Measurements from ENCODE around the gene SLC16A8. TPM values are rescaled to one million over a fixed set of nuclear protein-coding genes. Genes with fewer than 3 reads are reported as not detected.

SLC16A8 gene
- polyA plus RNA-seq, 4 donors: 0.76 to 3.3 (median 1.8) TPM

- DNase-seq (ENCODE audit: low read depth in 4 of 4, low spot score in 2 of 4): peak in 1 of 4 donors; percentile 50
Measured at GRCh38 chr22:38114484-38115398, 30.8 kb upstream of the SLC16A8 start.

- no peak for DNase-seq (ENCODE audit: low read depth in 4 of 4, low spot score in 2 of 4)
Measured at GRCh38 chr22:38112381-38112780, 28.4 kb upstream of the SLC16A8 start.

- DNase-seq (ENCODE audit: low read depth in 4 of 4, low spot score in 2 of 4): no peak
Measured at GRCh38 chr22:38111925-38112355, 28.0 kb upstream of the SLC16A8 start.

DNA sequence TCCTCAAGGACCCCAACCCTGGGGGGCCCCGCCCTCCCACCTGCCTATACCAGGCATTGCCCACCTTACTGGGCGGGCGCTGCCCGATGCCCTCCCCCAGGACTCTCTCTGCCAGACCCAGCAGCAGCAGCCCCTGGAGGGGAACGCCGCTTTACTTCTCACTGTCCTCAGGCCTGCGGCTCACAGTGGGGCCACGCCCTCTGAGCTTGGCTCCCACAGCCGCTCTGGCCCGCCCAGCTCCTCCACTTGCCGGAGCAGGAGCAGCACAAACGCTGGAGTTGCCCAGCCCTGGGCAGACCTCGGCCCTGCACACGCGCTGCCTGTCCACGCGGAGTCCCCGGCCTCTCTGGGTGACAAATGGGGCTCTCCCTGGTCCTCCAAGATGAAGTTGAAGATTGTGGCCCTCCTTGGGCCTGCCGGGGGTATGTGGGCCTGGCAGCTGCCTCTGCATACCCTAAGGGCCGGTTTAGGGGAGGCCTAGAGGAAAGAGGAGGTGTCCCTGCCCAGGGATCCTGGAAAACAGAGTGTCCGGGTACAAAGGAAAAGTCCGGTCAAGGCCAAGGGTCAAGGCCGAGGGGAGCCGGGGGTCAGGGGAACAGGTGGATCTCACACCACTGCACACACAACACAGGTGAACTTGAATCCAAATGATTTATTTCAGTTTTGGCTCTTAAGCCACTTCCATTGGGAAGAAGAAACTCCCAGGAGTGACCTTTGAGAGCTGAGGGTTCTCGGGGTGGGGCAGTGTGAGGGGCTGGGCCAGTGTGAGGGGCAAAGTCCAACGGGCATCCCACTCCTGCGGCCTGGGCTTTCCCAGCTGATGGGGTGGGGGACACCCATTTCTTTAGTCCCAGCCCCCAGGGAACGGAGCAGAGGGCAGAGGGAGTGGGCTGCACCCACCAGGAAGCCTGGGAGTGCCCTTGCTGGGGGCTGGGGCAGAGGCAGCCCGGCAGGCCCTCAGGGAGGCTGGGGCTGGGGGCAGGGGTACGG lies 27.2 kb upstream of the SLC16A8 start:
- no peak for DNase-seq (ENCODE audit: low read depth in 4 of 4, low spot score in 2 of 4)

DNA sequence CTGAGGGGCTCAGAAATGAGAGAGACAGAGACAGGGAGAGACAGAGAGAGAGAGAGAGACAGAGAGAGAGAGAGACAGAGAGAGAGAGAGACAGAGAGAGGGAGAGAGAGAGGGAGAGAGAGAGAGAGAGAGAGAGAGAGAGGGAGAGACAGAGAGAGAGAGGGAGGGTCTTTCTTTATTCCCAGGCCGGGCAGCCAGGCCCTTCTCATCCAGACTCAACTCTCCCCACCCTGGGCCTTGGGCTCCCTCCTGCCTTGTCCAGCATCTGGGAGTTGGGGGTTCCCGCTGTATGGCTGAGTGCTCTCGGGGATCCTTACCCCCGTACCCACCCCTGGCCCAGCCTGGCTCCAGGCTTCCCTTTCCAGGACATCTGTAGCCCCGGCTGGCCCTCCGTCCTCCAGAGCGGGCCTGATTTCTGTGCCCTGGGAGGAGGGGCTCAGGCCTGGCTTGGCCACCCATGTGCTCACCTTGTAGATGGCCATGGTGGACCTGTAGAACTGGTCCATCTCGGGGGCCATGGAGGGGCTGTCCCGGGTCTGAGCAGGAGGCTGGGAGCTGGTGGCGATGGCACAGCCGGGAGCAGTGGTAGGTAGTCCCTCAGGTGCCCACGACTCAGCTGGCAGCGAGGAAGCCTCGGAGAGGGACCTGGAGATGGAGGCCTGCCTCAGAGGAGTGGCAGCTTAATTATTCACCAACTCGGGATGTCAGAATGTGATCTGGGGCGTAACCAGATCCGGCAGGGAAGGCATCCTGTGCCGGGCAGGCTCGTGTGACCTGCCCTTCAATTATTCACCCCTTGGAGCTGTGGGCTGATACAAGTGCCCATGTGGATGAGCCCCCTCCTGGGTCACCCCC lies 26.3 kb upstream of the SLC16A8 start, which contains the start of gene BAIAP2L2:
Gene BAIAP2L2 (minus strand): TSS at position 677 of the 855 bp plus-strand sequence. CDS start 159 bp downstream, at position 518.
- peak in 1 of 4 donors; percentile 55 for DNase-seq (ENCODE audit: low read depth in 4 of 4, low spot score in 2 of 4)

DNA sequence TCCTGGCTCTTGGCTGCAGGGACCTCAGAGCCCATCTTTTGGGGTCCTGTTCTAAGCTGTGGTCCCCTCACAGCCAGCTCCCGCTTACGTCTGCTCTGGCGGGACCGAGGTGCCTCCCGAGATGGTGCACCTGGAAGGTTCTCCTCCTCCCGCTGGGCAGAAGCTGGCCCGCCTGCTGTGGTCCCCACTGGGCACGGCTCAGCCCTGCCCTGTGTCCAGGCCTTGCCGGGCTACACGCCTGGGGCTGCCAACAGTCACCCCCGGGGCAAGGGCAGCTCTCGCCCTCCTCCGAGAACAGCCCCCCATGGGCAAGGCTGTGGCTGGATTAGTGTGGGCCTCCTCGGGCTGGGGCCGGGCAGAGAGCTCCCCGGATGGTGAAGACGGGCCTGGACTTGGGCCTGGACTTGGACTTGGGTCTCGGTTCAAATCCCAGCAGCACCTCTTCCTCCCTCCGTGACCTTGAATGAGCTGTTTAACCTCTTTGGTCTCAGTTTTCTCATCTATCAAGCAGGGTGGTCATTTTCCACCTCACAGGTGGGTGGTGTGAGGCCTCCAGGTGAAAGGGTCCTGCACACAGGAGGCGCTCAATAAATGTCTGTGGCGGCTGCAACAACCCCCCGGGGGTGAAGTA lies 25.5 kb upstream of the SLC16A8 start:
- no peak for DNase-seq (ENCODE audit: low read depth in 4 of 4, low spot score in 2 of 4)

DNA sequence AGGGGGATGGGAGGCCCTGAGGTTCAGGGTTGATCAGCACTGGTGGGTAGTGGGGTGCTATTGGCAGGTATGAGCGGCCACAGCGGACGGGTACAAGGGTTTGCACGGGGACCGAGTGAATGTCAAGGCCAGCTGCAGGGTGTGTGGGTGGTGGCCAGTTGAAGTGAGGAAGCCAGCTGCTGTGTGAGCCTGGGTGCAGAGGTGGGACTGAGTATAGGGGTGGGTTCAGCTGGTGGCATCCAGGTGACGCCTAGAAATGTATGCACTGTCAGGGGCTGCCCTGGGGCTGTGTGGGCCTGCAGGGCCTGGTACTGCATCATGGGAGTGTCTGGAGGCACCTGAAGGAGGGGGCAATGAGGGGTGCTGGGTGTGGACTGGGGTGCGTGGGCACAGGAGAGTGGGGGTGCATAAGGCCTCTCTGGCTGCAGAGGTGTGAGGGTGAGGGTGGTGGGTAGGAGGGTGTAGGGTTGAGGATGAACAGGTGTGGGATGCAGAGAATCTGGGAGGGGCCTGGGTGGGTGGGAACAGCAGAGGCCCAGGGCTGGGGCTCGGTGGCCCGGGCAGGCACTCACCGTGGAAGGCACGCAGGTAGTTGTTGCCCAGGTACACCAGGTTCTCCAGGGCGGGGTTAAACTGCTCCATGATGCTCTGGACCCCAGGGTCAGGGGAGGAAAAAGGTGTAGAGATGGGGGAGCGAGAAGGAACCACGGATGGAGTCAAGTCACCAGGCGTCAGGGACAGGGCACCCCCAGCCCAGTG lies 24.8 kb upstream of the SLC16A8 start:
- no peak for DNase-seq (ENCODE audit: low read depth in 4 of 4, low spot score in 2 of 4)

DNA sequence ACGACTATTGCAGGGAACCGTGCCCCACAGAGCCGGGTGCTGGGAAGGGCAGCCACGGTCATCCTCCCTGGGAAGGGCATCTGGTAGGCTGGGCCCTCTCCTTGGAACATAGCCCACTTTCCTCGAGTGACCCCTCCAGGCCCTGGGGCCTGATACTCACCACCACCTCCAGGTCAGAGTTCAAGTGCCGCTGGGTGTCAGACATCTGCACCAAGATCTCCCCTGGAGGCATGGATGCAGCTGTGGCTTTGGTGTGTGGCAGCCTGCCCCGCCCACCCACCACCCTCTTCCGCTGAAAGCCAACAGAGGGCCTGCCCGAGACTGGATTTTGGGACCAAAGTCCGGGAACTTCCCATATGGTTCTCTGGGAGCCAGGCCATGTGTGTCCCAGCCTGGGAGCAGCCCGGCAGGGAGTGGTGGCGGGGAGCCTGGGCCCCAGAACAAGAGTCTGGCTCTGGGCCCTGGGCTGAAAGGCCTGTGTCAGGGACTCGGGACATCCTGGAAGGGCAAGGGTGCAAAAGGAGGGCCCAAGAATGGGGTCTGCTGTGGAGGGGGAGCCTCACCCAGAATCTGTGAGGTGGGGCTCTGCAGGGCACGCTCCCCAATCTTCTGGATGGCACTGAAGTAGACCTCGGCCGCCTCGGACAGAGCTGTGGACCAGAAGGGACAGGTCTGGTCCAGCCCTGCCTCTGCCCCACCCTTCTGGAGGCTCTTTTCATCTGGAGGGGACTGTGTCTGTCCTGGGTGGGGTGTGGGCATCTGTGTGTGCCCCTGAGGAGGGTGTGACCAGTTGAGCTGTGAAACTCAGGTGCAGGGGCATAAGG lies 23.9 kb upstream of the SLC16A8 start:
- DNase-seq (ENCODE audit: low read depth in 4 of 4, low spot score in 2 of 4): no peak

GRCh38 chr22:38106814-38107578 lies 23.0 kb upstream of the SLC16A8 start:
- DNase-seq (ENCODE audit: low read depth in 4 of 4, low spot score in 2 of 4): no peak

DNA sequence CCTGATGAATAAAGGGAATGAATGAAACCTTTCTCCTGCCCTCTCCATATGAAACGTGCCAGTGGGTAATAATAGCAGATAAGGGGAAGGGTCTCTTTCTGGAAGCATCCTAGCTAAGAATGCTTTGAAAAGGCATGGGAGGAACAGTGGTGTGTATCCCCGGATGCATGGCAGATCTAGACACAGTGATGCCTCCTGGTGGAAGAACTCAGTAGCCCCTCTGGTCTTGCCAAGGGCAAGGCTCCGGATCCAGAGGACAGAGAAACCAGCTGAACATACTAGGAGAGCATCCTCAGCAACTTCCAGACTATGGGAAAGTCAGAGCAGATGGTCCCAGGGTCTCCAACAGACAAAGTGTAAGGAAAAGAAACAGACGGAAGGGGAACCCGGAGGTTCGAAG lies 20.1 kb upstream of the SLC16A8 start:
- DNase-seq (ENCODE audit: low read depth in 4 of 4, low spot score in 2 of 4): no peak

- no peak for DNase-seq (ENCODE audit: low read depth in 4 of 4, low spot score in 2 of 4)
Measured at GRCh38 chr22:38103641-38104040, 19.7 kb upstream of the SLC16A8 start.

DNA sequence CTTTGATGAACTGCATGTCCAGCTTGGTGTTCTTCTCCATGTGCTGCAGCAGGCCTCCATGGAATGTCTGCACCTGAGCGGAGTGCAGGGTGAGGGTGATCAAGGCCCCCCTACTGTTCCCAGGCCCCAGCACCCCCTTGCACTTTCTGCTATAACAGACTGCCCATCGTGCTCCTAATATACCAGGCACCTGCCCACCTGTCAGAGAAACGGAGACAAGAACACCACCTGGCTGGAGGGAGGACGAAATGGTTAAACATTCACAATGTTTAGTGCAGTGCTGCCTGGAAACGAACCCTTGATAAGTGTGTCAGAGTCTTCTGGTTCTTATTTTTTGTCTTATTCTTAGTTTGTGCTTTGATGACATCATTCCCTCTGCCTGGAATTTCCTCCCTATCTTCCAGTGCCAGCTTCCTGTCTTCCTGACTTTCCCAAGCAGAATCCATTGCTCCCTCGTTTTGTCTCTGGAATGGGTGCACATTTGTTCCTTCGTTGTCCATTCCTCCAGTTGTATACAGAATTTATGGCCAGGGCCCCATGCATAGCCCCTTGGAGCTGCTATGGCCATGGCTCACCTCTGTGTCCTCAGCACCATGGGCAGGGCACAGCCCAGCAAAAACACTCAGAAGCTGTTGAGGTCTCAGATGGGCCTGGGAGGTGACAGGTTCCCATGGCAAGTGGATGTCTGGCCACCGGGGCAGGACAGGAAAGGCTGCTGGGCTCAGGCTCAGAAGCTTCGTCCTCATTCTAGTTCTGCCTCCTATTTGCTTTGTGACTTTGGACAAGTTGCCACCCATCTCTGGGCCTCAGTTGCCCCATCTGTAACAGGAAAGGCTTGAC lies 14.6 kb upstream of the SLC16A8 start:
- DNase-seq (ENCODE audit: low read depth in 4 of 4, low spot score in 2 of 4): no peak

- DNase-seq (ENCODE audit: low read depth in 4 of 4, low spot score in 2 of 4): no peak
Measured at GRCh38 chr22:38097557-38098409, 13.8 kb upstream of the SLC16A8 start.

GRCh38 chr22:38097058-38097457 lies 13.1 kb upstream of the SLC16A8 start:
- DNase-seq (ENCODE audit: low read depth in 4 of 4, low spot score in 2 of 4): no peak

DNA sequence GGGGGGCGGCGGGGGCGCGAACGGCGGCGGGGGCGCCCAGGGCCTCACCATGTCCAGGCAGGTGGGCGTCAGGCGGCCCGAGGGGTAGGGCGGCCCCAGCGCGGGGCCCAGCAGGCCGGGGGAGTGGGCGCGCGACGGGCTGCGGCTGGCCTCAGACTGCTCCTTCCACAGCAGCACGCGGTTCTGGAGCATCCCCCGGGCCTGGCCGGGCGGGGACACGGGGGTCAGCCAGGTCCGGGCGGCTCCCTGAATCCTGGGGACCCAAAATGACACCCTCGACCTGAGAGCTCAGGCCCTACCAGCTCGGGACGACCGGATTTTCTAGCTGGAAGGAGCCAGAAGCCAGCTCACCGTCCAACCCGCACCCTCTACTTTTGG lies 5.5 kb upstream of the SLC16A8 start:
- no peak for DNase-seq (ENCODE audit: low read depth in 4 of 4, low spot score in 2 of 4)
